HG03520 (cell line): ENCODE results near the gene SLC6A2.
A peak's percentile ranks its signal among the peaks of the same experiment; 100 is the strongest.
"Not testable (repeated sequence)": the region's sequence is repeated elsewhere in the genome, so short reads cannot be mapped to it uniquely, and the experiment has no call there.

Source experiments
- ATAC-seq: cut with Tn5 transposase; IDR thresholded peaks from one replicate; pipeline ENCODE4 v1.9.1; 2021; ENCODE audit warnings: mild to moderate bottlenecking, moderate library complexity; ENCODE audit not compliant: unreplicated experiment

Gene SLC6A2

DNA sequence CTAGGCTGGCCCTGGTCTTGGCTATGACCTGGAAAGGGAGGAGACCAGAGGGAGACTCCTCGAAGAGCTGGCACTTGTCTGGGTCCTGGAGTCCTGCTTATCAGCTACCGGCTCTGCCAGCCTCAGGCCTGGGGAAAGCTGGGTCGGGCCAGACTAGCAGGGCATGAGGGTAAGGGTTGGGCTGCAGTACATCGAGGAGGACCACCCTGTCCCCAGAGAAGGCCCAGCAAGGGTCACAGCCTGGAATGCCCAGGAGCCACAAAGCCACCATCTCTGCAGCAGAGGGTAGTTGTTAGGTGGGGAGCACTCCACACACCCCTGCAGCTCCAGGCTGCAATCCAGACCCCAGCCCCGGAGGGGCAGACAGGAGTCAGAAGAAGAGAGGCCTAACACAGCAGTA is 54.0 kb downstream of the SLC6A2 start:
- no peak for ATAC-seq

GRCh38 chr16:55710466-55710865 is 54.7 kb downstream of the SLC6A2 start:
- ATAC-seq = no peak

- peak; percentile 71 for ATAC-seq
Observed at GRCh38 chr16:55711959-55712876, 56.4 kb downstream of the SLC6A2 start.

GRCh38 chr16:55713103-55713502 is 57.3 kb downstream of the SLC6A2 start:
- no peak for ATAC-seq

DNA sequence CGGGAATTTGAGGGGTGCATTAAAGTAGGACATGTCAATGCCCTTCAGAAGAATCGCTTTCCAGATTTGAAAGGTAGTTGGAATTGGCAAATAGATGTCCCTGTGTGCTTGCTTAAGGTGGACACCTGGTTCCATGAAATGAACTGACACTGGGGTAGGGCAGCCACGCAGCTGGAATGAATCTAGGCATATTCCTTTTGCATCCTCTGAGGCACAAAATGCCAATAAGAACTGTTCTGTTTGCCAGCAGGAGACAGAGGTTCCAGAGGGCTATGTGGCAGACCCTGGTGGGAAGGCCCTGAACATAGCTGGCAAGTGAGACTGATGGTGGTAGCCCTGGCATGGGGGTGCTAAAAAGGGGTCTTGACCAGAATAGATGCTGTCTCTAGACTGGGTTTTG is 61.5 kb downstream of the SLC6A2 start:
- no peak for ATAC-seq

- no peak for ATAC-seq
Observed at GRCh38 chr16:55725055-55725777, 69.4 kb downstream of the SLC6A2 start.

GRCh38 chr16:55728797-55729196 is 73.0 kb downstream of the SLC6A2 start:
- no peak for ATAC-seq

DNA sequence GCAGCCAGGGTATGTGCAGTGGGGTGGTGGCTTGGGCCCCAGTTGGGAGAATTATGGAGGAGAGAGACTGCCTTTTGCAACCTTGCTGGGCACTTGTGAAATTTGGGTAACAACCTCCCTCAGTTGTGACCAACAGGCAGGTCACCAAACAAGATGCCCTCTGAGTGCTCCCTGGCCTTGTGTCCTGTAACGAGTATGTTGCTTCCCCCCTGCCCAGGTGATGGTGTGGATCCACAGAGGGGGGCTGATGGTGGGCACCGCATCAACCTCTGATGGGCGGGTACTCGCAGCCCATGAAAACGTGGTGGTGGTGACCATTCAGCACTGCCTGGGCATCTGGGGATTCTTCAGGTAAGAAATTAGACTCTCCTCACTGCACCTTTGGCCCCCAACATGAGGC is 74.3 kb downstream of the SLC6A2 start:
- ATAC-seq = no peak

- no peak for ATAC-seq
Observed at GRCh38 chr16:55732496-55732895, 76.7 kb downstream of the SLC6A2 start.

DNA sequence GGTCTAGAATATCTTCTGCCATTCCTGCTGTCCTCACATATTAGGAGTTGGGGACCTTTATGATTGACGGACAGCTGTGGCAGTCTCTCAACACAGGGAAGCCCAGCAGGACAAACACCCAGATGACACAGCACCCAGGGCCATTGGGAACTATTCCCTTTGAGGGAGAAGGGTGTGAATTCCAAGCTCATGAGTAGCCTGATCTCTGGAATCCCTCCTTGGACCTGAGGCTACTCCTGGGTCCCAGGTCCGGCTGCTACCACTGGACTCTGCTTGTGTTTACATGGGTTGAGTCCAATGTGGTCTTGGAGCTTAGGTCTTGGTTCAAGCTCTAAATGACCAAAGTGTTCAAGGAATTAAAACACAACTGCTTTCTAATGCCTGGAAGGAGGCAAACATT is 78.9 kb downstream of the SLC6A2 start:
- no peak for ATAC-seq

DNA sequence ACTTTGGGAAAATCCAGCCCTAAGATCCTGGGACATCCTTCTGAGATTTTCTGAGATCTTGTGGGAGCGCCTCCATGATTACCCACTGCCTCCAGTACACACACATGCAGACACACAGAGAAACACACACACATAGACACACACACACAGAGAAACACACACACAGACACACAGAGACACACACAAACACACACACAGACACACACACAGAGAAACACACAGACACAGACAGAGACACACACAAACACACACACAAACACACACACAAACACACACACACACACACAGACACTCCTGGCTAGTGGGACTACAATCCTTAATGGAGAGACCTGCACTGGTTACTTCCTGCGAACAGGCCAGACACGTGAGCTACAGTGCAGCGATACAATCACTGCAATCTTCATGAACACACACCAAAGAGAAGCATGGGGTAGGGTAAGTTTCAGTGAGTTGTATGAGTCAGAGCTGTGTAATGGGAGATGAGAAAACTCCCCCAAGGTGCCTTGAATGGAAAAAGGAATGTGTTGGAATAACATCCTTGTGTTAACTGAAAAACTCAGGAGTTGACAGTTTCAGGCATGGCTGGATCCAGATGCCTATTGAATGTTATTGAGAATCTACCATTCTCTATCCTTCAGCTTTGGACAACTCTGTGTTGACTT is 79.5 kb downstream of the SLC6A2 start:
- ATAC-seq = no peak

GRCh38 chr16:55736671-55737070 is 80.9 kb downstream of the SLC6A2 start:
- no peak for ATAC-seq

DNA sequence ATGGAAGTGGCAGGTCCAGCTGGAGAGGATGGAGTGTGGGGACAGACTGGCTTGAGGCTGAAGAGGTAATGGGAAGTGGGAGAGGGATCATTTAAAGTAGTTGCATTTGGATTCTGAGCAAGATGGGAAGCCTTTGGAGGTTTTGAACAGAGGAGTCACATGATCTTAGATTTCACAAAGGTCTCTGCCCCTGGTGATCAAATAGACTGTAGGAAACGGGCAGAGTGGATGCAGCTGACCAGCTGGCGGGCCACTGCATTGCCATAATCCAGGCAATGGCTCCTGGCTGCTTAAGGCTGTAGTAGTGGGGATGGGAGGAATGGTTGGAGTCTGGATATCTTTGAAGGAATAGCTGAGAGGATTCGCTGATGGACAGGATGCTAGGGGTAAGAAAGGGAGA is 81.5 kb downstream of the SLC6A2 start:
- no peak for ATAC-seq

DNA sequence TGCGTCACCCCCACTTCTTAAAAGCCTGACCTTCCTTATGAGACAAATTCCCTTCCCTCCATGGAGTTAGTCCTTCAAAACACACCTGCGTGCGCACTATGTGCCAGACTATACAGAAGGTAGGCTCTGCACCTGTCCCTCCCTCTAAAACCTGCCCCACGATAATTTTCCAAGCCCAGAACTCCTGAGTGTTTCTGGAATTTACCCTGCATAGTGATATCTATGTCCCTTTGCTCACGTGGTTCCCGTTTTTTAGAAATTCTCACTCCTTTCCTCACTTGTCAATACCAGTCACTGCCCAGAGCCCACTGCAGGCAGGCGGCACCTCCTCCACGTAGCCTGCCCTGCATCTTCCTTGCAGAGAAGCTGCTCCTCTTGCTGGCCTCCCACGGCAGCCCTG is 82.2 kb downstream of the SLC6A2 start:
- no peak for ATAC-seq

- no peak for ATAC-seq
Observed at GRCh38 chr16:55746081-55746480, 90.3 kb downstream of the SLC6A2 start.

DNA sequence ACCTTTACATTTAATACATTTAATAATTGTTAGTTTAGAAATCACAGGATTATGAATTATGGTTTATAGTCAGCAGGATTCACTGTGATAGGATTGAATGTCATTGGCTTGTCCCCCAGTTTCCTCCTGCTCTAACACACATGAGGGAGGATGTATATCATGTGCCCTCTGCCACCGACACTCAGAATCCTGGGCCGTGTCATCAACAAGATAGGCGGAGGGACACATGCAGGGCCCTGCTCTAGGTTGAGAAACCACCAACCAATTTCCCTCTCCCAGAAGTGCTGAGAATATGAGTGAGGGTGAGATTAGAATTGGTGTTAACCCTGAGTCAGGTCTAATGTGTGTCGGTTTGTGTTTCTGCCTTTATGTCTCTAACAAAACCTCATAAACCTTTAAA is 92.0 kb downstream of the SLC6A2 start:
- no peak for ATAC-seq

- ATAC-seq = not testable (repeated sequence)
Observed at GRCh38 chr16:55752465-55753144, 96.8 kb downstream of the SLC6A2 start.

- not testable (repeated sequence) for ATAC-seq
Observed at GRCh38 chr16:55753145-55753631, 97.4 kb downstream of the SLC6A2 start.
